Erythroblast (primary cell): ENCODE data around the gene VSX2.

Source experiments
- GATA1 ChIP-seq: IDR thresholded peaks from 2 replicates; pipeline ENCODE4 v1.6.1; 2011; ENCODE audit warnings: low read depth, mild to moderate bottlenecking, control low read depth, low read length, moderate library complexity
- POLR2A ChIP-seq: IDR thresholded peaks from 2 replicates; pipeline ENCODE4 v1.6.1; 2011; ENCODE audit warnings: mild to moderate bottlenecking, low read length

DNA sequence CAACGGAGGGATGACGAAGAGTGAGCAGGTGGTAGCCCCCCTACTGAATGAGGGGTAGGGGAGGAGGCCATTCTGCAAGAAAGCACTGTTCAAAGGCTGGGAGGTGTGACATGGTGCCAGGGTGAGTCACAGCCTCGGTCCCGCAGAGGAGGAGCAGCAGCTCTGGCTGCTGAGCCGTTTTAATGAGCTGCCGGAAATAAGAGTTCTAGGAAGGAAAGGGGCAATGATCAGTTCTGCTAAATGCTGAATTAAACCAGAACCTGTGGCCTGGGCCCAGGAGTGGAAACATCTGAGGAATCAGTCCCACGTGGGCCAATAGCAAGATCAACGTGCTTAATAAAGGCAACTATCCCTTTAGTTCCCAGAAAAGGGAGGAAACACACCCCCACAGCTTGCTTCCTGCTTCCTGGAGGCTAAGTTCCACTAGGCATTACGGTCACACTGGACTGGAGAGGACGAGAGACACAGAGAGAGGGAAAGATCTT lies 59.9 kb downstream of the VSX2 start:
- TF ChIP-seq POLR2A (no peak), GATA1 (no peak)
